GM18502 (cell line): ENCODE data around the gene CCDC73.
A peak's percentile ranks its signal among the peaks of the same experiment; 100 is the strongest.
"Not testable (repeated sequence)": the region's sequence is repeated elsewhere in the genome, so short reads cannot be mapped to it uniquely, and the experiment has no call there.

Source experiments
- ATAC-seq: cut with Tn5 transposase; IDR thresholded peaks from one replicate; pipeline ENCODE4 v1.9.1; 2021; ENCODE audit warnings: mild to moderate bottlenecking; ENCODE audit not compliant: unreplicated experiment, poor library complexity

The CCDC73 gene

GRCh38 chr11:32809313-32809712, 14.9 kb upstream of the CCDC73 start:
- peak; percentile 97 for ATAC-seq

DNA sequence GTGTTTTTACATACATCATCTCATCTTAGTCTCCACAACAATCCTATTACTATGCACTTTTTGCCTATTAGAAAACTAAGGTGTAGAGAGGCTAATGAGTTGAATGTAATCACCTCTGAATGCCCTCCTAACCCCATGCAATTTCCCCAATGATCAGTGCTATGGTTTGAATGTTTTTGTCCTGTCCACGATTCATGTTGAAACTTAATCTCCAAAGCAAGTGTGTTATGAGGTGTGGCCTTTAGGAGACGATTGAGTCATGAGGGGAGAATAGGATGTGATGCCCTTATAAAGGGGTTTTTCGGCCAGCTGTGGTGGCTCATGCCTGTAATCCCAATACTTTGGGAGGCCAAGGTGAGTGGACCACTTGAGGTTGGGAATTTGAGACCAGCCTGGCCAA, 2.0 kb upstream of the CCDC73 start:
- no peak for ATAC-seq

DNA sequence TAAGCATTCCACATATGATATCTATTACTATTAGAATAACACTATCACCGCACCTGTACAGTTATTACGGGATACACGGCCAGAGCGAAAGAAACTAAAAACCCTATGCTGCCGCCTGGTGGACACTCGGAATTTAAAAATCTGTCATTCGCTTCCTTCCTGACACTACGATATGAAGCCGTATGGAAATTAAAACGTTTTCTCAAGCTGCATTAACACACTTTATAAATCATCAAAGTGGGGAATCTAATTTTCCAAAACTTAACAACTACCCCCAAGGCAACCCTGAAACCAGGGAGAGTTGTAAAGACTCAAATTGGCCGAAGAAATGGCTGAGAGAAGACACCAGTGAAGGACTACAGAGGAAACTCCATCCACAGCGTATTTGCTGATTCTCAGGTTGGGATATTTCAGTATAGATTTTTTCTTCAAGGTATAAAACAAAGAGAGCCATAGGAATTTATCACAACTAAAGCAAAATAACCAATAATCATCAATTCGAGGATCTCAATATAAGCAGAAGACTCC, 1.4 kb downstream of the CCDC73 start:
- peak; percentile 90 for ATAC-seq

DNA sequence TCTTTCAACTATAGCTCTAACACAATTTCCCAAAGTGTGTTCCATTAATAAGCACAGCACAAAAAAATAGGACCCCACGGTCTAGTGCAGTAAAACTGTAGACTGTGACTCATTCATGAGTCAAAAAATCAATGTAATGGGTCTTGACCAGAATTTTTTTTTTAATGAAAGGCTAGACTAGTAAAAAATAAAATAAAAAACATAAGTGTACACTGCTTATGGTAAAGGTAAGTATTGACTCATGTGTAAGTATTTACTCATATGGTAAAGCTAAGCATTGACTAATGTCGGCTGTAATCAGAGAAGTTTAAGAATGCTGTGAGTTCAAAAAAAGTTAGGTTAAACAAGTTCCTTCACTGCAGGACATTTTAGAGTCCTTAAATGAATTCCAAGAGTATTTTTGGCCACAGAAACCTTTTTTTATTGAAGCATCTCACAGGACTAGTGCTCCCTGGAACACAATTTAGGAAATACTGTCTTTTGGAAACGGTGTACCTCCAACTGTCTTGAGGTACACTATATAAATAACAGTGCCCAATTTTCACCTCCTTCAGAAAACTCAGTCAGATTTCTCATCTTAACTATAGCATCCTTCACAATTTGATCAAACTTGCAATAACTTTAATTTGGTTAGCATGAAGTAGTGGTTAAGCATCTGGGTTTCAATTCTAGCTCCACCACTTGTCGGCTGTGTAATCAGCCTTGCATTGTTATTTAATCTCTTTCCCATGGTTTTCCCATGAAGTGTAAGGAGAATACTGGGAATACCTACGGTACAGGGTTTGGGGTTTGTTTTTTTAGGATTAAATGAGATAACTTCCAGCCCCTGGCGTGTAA, 2.1 kb downstream of the CCDC73 start:
- no peak for ATAC-seq

GRCh38 chr11:32790916-32791315, 3.5 kb downstream of the CCDC73 start:
- no peak for ATAC-seq

GRCh38 chr11:32786811-32787210, 7.7 kb downstream of the CCDC73 start:
- no peak for ATAC-seq

DNA sequence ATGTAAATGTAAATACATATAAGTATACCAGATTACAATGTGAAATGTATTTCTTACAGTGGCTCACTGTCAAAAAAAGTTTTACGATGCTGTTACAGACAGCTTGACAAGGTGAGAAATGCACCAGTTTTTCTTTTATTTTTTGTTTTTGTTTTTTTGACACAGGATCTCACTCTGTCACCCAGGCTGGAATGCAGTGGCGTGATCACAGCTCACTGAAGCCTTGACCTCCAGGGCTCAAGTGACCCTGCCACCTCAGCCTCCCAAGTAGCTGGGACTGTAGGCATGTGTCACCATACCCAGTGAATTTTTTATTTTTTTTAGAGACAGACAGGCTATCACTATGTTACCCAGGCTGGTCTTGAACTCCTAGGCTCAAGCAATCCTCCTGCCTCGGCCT, 9.2 kb downstream of the CCDC73 start:
- ATAC-seq = no peak

GRCh38 chr11:32781721-32782120, 12.7 kb downstream of the CCDC73 start:
- no peak for ATAC-seq

- not testable (repeated sequence) for ATAC-seq
Observed at GRCh38 chr11:32780839-32781238, 13.6 kb downstream of the CCDC73 start.

DNA sequence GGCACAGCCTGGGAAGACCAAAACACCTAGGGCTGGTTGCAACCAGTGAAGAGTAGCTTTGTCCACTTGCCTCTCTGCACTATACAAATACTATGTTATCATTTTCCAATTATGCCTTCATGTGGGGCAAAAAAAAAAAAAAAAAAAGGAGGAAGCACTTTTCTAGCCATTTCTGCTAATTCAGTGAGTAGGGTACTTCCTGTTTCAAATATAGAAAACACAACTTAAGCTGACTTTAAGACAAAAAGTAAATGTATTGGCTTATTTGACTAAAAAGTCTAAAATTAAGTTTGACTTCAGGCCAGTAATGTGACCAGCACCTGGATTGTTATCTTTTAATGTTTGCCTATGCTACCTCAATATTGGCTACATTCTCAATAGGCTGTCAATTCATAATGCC, 15.3 kb downstream of the CCDC73 start:
- ATAC-seq = no peak

GRCh38 chr11:32775908-32776307, 18.6 kb downstream of the CCDC73 start:
- no peak for ATAC-seq

DNA sequence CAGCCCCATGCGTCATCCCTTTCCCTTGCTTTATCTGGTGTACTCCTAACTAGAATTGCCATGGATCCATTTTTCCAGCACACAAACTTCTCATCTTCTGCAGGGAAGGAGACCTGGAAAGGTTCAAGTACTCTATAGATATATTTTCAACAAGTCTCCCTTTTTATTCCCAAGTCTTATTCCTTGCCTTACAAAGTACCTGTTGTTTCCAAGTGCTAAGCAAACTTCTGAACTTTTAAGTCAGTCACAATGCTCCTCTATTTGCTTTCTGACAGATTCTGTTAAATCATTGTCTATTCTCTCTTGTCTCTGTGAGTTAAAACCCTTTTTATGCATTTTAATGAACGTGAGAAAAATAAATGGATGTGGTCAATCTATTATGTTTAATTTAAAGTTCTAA, 20.4 kb downstream of the CCDC73 start:
- no peak for ATAC-seq

- ATAC-seq = no peak
Observed at GRCh38 chr11:32772731-32773130, 21.7 kb downstream of the CCDC73 start.

GRCh38 chr11:32761774-32762173, 32.7 kb downstream of the CCDC73 start:
- not testable (repeated sequence) for ATAC-seq

DNA sequence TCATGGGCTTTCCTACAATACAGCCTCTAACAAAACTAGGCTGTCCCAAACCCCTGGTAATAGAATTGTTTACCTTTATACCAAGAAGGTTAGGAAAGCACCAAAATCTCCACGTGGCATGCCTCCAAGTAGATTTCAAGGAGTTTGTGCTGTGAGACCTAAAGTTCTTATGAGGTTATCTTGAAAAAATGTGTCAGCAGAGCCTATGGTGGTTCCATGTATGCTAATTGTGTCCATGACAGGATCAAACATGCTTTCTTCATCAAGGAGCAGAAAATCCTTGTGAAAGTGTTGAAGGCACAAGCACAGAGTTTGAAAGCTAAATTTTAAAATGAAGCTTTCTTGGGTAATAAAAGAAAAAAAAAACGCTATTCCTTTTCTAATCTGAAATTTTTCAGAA, 36.2 kb downstream of the CCDC73 start:
- no peak for ATAC-seq

GRCh38 chr11:32753181-32753580, 41.3 kb downstream of the CCDC73 start:
- ATAC-seq = not testable (repeated sequence)

- ATAC-seq = no peak
Observed at GRCh38 chr11:32752001-32752400, 42.5 kb downstream of the CCDC73 start.

- no peak for ATAC-seq
Observed at GRCh38 chr11:32751381-32751780, 43.1 kb downstream of the CCDC73 start.

DNA sequence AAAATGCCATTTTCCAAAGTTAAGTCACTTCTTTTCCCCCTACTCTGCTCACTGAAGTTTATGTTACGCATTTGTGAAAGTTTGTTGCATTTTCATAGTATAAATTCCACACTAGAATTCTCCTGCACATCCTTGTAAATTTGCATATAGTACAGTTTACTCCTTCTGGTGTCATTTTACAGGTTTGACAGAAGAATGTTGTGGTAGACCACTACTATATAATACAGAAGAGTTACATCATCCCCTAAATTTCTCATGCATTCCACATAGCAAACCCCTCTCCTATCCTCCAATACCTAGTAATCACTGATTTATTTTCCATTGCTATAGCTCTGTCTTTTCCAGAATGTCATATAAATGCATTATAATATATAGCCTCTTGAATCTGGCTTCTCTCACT, 64.5 kb downstream of the CCDC73 start:
- no peak for ATAC-seq

DNA sequence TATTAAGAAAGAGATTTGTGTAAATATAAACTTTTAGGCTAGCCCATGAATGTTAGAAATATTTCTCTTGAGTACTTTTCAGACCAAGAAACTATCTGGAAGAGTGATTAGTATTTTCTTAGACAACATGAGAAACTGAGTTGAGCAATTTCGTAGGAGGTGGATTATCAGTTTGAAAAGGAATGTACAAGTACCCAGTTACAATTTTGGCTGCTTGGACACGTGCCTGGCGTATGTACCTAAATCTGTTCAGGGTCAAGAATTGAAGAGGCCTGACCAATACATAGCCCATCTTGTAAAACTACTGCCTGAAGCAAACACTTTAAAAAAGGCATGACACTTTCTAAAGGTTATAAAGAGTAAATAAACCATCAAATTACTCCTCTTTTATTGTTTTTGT, 71.1 kb downstream of the CCDC73 start:
- no peak for ATAC-seq

DNA sequence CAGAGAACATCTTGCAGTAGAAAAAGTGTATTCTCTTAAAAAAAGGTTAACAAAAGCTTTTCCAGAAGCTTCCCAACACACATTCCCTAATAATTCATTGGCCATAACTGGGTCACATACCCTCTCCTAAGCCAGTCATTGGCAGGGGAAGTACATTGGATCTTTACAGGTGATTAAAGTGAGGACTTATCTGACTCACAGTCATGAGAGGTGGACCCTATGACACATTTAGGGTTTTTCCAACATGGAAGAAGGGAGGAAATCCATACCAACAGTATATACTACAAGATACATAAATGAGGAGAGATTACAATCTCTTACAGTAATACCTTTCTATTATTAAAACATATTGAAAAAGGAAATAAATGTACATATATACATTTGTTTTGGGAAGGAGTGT, 72.2 kb downstream of the CCDC73 start:
- ATAC-seq = no peak

GRCh38 chr11:32713496-32713895, 81.0 kb downstream of the CCDC73 start:
- ATAC-seq = no peak
